HCT116 (cell line): Measurements from ENCODE around the gene VAMP2. TPM values are rescaled to one million over a fixed set of nuclear protein-coding genes. Genes with fewer than 3 reads are reported as not detected.
A peak's percentile ranks its signal among the peaks of the same experiment; 100 is the strongest.

Experiments used
- ATAC-seq: fragments of 200-7000 bp; cut with Tn5 transposase; 2 replicates; pipeline ENCODE4 v1.9.1; 2020; ENCODE audit warnings: mild to moderate bottlenecking, moderate library complexity
- BruUV-seq: library from RNA; stranded (reverse); fragments of 400-500 nt; replicated peaks from 2 replicates; lab custom pipeline; 2021; lab: Mats Ljungman, UMichigan
- CTCF ChIA-PET: fragments of 300-600 bp; sonication (Branson Sonifier 250); formaldehyde crosslinking; loops from one replicate; lab custom pipeline; 2021; ENCODE audit warnings: antibody characterized with exemption; lab: Charles Lee
- POLR2A ChIA-PET: fragments of 300-600, 350-600 bp; sonication (Branson Sonifier 250); formaldehyde crosslinking; loops from one replicate; lab custom pipeline; 2021; ENCODE audit warnings: antibody characterized with exemption; lab: Charles Lee
- RAD21 ChIA-PET, 2 experiments: fragments of 300-600 bp; sonication (Branson Sonifier 250); formaldehyde crosslinking; loops; one replicate each; lab custom pipeline; 2023; ENCODE audit warnings: low total read pairs in 2 of 2; ENCODE audit not compliant: uncharacterized antibody in 2 of 2, unreplicated experiment in 2 of 2, low non-redundant PET in 1 of 2; lab: Charles Lee
- DNase-seq: peaks from one replicate; pipeline ENCODE4 v3.0.0-alpha.2; 2010; ENCODE audit warnings: low read depth, low spot score
- H2AFZ ChIP-seq: fragments of 200-600 bp; shearing (Covaris generic), sonication (generic); 2 replicates; pipeline ENCODE4 v1.6.1; 2017; ENCODE audit warnings: low read depth, mixed run types, mixed read lengths, antibody characterized with exemption, low read length; ENCODE audit not compliant: poor library complexity, severe bottlenecking
- H3K27ac ChIP-seq: 2 replicates; pipeline ENCODE4 v1.5.1; 2012; ENCODE audit warnings: low read depth, low read length
- H3K27me3 ChIP-seq: fragments of 200-600 bp; sonication (generic); 2 replicates; pipeline ENCODE4 v1.6.1; 2016; ENCODE audit warnings: mixed run types, low read length, mixed read lengths; ENCODE audit not compliant: insufficient read depth
- H3K36me3 ChIP-seq, 2 experiments: fragments of 200-500 bp in 1 of 2; fragments of 200-600 bp in 1 of 2; sonication (Bioruptor generic) in 1 of 2; sonication (generic) in 1 of 2; 2 replicates each; pipeline versions ENCODE4 v1.5.1 to v1.6.1; 2014 to 2016; ENCODE audit warnings: low read length in 2 of 2, inconsistent platforms in 1 of 2, mixed read lengths in 1 of 2, mixed run types in 1 of 2; ENCODE audit not compliant: insufficient read depth in 2 of 2, control insufficient read depth in 1 of 2
- H3K4me1 ChIP-seq, 2 experiments: fragments of 200-600 bp in 1 of 2; sonication (generic) in 1 of 2; 2 replicates each; pipeline versions ENCODE4 v1.5.1 to v1.6.1; 2012 to 2017; ENCODE audit warnings: low read length in 2 of 2, inconsistent platforms in 1 of 2, mild to moderate bottlenecking in 1 of 2, mixed read lengths in 1 of 2, mixed run types in 1 of 2, moderate library complexity in 1 of 2; ENCODE audit not compliant: insufficient read depth in 2 of 2, control insufficient read depth in 1 of 2
- H3K4me2 ChIP-seq: fragments of 200-600 bp; sonication (generic); 2 replicates; pipeline ENCODE4 v1.6.1; 2017; ENCODE audit warnings: mixed run types, low read length, mixed read lengths
- H3K4me3 ChIP-seq, 2 experiments: fragments of 200-600 bp in 1 of 2; sonication (generic) in 1 of 2; replicated peaks in 1 of 2; 2 replicates each; pipeline ENCODE4 v1.5.1; 2011 to 2016; ENCODE audit warnings: low read length in 2 of 2, control low read depth in 1 of 2, low read depth in 1 of 2, mild to moderate bottlenecking in 1 of 2, mixed read lengths in 1 of 2, mixed run types in 1 of 2
- H3K79me2 ChIP-seq: fragments of 200-600 bp; sonication (generic); 2 replicates; pipeline ENCODE4 v1.6.1; 2017; ENCODE audit warnings: mild to moderate bottlenecking, mixed run types, low read length, moderate library complexity, mixed read lengths; ENCODE audit not compliant: insufficient read depth
- H3K9ac ChIP-seq: fragments of 200-600 bp; sonication (generic); 2 replicates; pipeline ENCODE4 v1.6.1; 2016; ENCODE audit warnings: low read length, mixed read lengths
- H3K9me2 ChIP-seq: fragments of 200-600 bp; sonication (generic), shearing (Covaris generic); 2 replicates; pipeline ENCODE4 v1.6.1; 2017; ENCODE audit warnings: mixed run types, mild to moderate bottlenecking, moderate library complexity; ENCODE audit not compliant: insufficient read depth
- H3K9me3 ChIP-seq, 2 experiments: fragments of 200-500 bp in 1 of 2; fragments of 200-600 bp in 1 of 2; sonication (Bioruptor generic) in 1 of 2; sonication (generic) in 1 of 2; 2 replicates each; pipeline ENCODE4 v1.6.1; 2014 to 2017; ENCODE audit warnings: low read length in 2 of 2, mixed read lengths in 2 of 2, inconsistent platforms in 1 of 2, low read depth in 1 of 2, mild to moderate bottlenecking in 1 of 2, mixed run types in 1 of 2, moderate library complexity in 1 of 2; ENCODE audit not compliant: control insufficient read depth in 1 of 2, insufficient read depth in 1 of 2
- H4K20me1 ChIP-seq: fragments of 200-600 bp; sonication (generic), shearing (Covaris generic); 2 replicates; pipeline ENCODE4 v1.6.1; 2017; ENCODE audit warnings: mixed run types, mild to moderate bottlenecking, moderate library complexity; ENCODE audit not compliant: insufficient read depth
- CBX3 ChIP-seq: IDR thresholded peaks from 2 replicates; pipeline ENCODE4 v1.6.1; 2012; ENCODE audit warnings: low read depth
- CEBPB ChIP-seq: IDR thresholded peaks from 2 replicates; pipeline ENCODE4 v1.6.1; 2012; ENCODE audit warnings: low read depth
- CTCF ChIP-seq, 3 experiments: fragments of 200-600 bp in 1 of 3; sonication (generic) in 1 of 3; IDR thresholded peaks in 2 of 3; conservative IDR thresholded peaks in 1 of 3; 2 replicates each; pipeline ENCODE4 v1.5.1; 2012 to 2017; ENCODE audit warnings: low read depth in 2 of 3, low read length in 2 of 3, antibody characterized with exemption in 1 of 3, borderline replicate concordance in 1 of 3, control low read depth in 1 of 3, mild to moderate bottlenecking in 1 of 3, mixed read lengths in 1 of 3, mixed run types in 1 of 3, moderate library complexity in 1 of 3; ENCODE audit not compliant: insufficient read depth in 1 of 3
- EGR1 ChIP-seq: IDR thresholded peaks from 2 replicates; pipeline ENCODE4 v1.6.1; 2012; ENCODE audit warnings: low read depth
- ELF1 ChIP-seq: IDR thresholded peaks from 2 replicates; pipeline ENCODE4 v1.6.1; 2012; ENCODE audit warnings: low read depth, borderline replicate concordance
- EZH2phosphoT487 ChIP-seq: fragments of 200-600 bp; IDR thresholded peaks from 2 replicates; pipeline ENCODE4 v1.6.1; 2018; ENCODE audit warnings: antibody characterized with exemption, borderline replicate concordance
- JUND ChIP-seq: IDR thresholded peaks from 2 replicates; pipeline ENCODE4 v1.6.1; 2012
- MAX ChIP-seq: IDR thresholded peaks from 2 replicates; pipeline ENCODE4 v1.6.1; 2012
- POLR2A ChIP-seq: IDR thresholded peaks from 2 replicates; pipeline ENCODE4 v1.7.0; 2011; ENCODE audit warnings: borderline replicate concordance; ENCODE audit not compliant: insufficient read depth, insufficient read length; ENCODE audit errors: extremely low read depth
- POLR2AphosphoS5 ChIP-seq: IDR thresholded peaks from 2 replicates; pipeline ENCODE4 v1.6.1; 2011; ENCODE audit warnings: mild to moderate bottlenecking, low read depth, low read length, moderate library complexity
- RAD21 ChIP-seq: IDR thresholded peaks from 2 replicates; pipeline ENCODE4 v1.6.1; 2012; ENCODE audit warnings: low read depth, mild to moderate bottlenecking
- REST ChIP-seq: IDR thresholded peaks from 2 replicates; pipeline ENCODE4 v1.6.1; 2012; ENCODE audit warnings: low read depth
- TCF7L2 ChIP-seq: IDR thresholded peaks from 2 replicates; pipeline ENCODE4 v1.7.0; 2011; ENCODE audit warnings: borderline replicate concordance, inconsistent platforms; ENCODE audit not compliant: insufficient read depth, insufficient read length; ENCODE audit errors: extremely low read depth
- intact Hi-C: fragments of 100-400 bp; cut with micrococcal nuclease; formaldehyde crosslinking; loops from 2 replicates; pipeline ENCODE4 v1.10.0; 2022
- total RNA-seq: library from RNA; stranded (reverse); gene quantifications from one replicate; pipeline ENCODE4 v1.2.1, GENCODE V29; 2021; ENCODE audit not compliant: unreplicated experiment
- TF ChIP-seq, protein P1 (sequence below): IDR thresholded peaks from 2 replicates; pipeline ENCODE4 v1.6.1; 2012
- TF ChIP-seq, protein P2 (sequence below): IDR thresholded peaks from 2 replicates; pipeline ENCODE4 v1.6.1; 2011; ENCODE audit warnings: mild to moderate bottlenecking, low read length, moderate library complexity; ENCODE audit not compliant: insufficient replicate concordance; ENCODE audit errors: extremely low read depth

The VAMP2 gene
- total RNA-seq, 1 experiment from 2014 or later: 35.9 TPM

GRCh38 chr17:8149419-8150193 lies 13.1 kb downstream of the VAMP2 start:
- intact Hi-C loops: no loop called here
- Histone ChIP-seq H3K27me3 (no peaks in the 10 kb centered on the region), H2AFZ (no peak overlapping the region), H3K4me3 (no peak overlapping the region), H3K9me3 (no peaks in the 10 kb centered on the region), H3K36me3 (peaks cover 40 to 53% of the 10 kb centered on the region in 2 experiments), H3K9ac (no peak overlapping the region), H4K20me1 (no peaks in the 10 kb centered on the region), H3K4me1 (peaks cover 27 to 42% of the 10 kb centered on the region in 2 experiments), H3K9me2 (no peaks in the 10 kb centered on the region), H3K27ac (peak overlapping the region; percentile 77; the same call in 1 of the 2 replicates), H3K4me2 (no peak overlapping the region), H3K79me2 (peaks cover 43% of the 10 kb centered on the region)
- ChIA-PET CTCF (no interaction called here), RAD21 (no interaction called here), POLR2A (no interaction called here)
- no TSS peak for BruUV-seq
- TF ChIP-seq EZH2phosphoT487: no peak
- no peak for TF ChIP-seq CTCF (IDR thresholded peaks at IDR 0.05 in 2 of 3, conservative IDR thresholded peaks at IDR 0.05 in 1 of 3; ENCODE audit: borderline replicate concordance in 1 of 3, insufficient read depth in 1 of 3, low read depth in 2 of 3, low read length in 2 of 3)
- no peak for TF ChIP-seq CBX3
- TF ChIP-seq EGR1: no peak
- no peak for TF ChIP-seq CEBPB
- no peak for TF ChIP-seq REST
- no peak for TF ChIP-seq POLR2A
- TF ChIP-seq, protein P1, sequence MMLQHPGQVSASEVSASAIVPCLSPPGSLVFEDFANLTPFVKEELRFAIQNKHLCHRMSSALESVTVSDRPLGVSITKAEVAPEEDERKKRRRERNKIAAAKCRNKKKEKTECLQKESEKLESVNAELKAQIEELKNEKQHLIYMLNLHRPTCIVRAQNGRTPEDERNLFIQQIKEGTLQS: no peak
- TF ChIP-seq, protein P2, sequence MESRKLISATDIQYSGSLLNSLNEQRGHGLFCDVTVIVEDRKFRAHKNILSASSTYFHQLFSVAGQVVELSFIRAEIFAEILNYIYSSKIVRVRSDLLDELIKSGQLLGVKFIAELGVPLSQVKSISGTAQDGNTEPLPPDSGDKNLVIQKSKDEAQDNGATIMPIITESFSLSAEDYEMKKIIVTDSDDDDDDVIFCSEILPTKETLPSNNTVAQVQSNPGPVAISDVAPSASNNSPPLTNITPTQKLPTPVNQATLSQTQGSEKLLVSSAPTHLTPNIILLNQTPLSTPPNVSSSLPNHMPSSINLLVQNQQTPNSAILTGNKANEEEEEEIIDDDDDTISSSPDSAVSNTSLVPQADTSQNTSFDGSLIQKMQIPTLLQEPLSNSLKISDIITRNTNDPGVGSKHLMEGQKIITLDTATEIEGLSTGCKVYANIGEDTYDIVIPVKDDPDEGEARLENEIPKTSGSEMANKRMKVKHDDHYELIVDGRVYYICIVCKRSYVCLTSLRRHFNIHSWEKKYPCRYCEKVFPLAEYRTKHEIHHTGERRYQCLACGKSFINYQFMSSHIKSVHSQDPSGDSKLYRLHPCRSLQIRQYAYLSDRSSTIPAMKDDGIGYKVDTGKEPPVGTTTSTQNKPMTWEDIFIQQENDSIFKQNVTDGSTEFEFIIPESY: no peak
- TF ChIP-seq ELF1: no peak
- TF ChIP-seq POLR2AphosphoS5: no peak
- TF ChIP-seq MAX: no peak
- TF ChIP-seq TCF7L2: no peak
- TF ChIP-seq JUND: no peak
- TF ChIP-seq RAD21: no peak
- ATAC-seq (no peak), DNase-seq (no peak)
